Activated naive CD8-positive, alpha-beta T cell treated with anti-CD3 and anti-CD28 coated beads, Interleukin-2, amount 10 ng/mL, durations not matched to agents 7 days and 5 days (primary cell): ENCODE results near the gene ZNF541. TPM values are rescaled to one million over a fixed set of nuclear protein-coding genes. Genes with fewer than 3 reads are reported as not detected.
A peak's percentile ranks its signal among the peaks of the same experiment; 100 is the strongest.

Source experiments
- ATAC-seq: fragments of 150-1000 bp; cut with Tn5 transposase; one replicate; pipeline ENCODE4 v1.10.0; 2021; ENCODE audit warnings: low read depth, moderate library complexity
- POLR2A ChIA-PET: fragments of 350-600 bp; sonication (Branson Sonifier 250); formaldehyde crosslinking; loops from one replicate; lab custom pipeline; 2021; ENCODE audit warnings: antibody characterized with exemption; lab: Charles Lee
- DNase-seq: peaks from one replicate; pipeline ENCODE4 v3.0.0; 2021
- H3K27ac Mint-ChIP-seq: one replicate; pipeline ENCODE4 v1.8.0; 2022; ENCODE audit warnings: mild to moderate bottlenecking, mixed read lengths
- H3K27me3 Mint-ChIP-seq: one replicate; pipeline ENCODE4 v1.8.0; 2022; ENCODE audit warnings: mild to moderate bottlenecking, moderate library complexity, mixed read lengths
- H3K36me3 Mint-ChIP-seq: one replicate; pipeline ENCODE4 v1.8.0; 2021; ENCODE audit warnings: mild to moderate bottlenecking, mixed read lengths
- H3K4me1 Mint-ChIP-seq: one replicate; pipeline ENCODE4 v1.8.0; 2021; ENCODE audit warnings: mixed read lengths
- H3K4me3 Mint-ChIP-seq: one replicate; pipeline ENCODE4 v1.8.0; 2022; ENCODE audit warnings: mild to moderate bottlenecking, moderate library complexity, mixed read lengths
- H3K9me3 Mint-ChIP-seq: one replicate; pipeline ENCODE4 v1.8.0; 2021; ENCODE audit warnings: mixed read lengths
- total RNA-seq, 2 experiments: library from RNA; stranded (reverse); gene quantifications; one replicate each; pipeline ENCODE4 v1.2.3, GENCODE V29; 2021

ZNF541 gene
- total RNA-seq, 2 experiments from 2014 or later: 0.30 to 1.2 TPM

GRCh38 chr19:47549261-47549862 is 23.6 kb downstream of the ZNF541 start:
- Mint-ChIP-seq H3K27ac (no peak overlapping the region), H3K9me3 (no peaks in the 10 kb centered on the region), H3K27me3 (peaks cover 8% of the 10 kb centered on the region), H3K36me3 (no peaks in the 10 kb centered on the region), H3K4me1 (peaks cover 3% of the 10 kb centered on the region), H3K4me3 (no peak overlapping the region)
- POLR2A ChIA-PET: no interaction called here
- ATAC-seq (no peak), DNase-seq (no peak)

DNA sequence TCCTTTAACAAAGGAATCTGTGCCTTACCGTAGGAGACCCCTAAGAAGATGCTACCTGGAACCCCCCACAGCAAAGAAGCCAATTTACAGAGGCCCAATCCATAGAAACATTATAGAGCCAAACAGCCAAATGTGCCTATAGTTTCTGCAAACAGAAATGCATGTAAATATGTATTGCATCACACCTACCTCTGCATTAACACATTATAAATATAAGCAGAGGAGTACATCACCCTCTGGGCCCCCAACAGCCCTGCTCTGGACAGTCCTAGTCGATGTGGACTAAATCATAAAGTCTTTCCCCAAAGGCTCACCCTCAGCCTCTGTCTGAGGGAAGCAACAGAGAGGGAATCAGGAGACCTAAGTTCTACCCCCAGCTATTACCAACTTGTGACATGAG is 25.7 kb downstream of the ZNF541 start:
- H3K9me3 Mint-ChIP-seq: no peaks in the 10 kb centered on the region
- H3K4me3 Mint-ChIP-seq: no peak overlapping the region
- POLR2A ChIA-PET: no interaction called here
- no peak for ATAC-seq
- H3K36me3 Mint-ChIP-seq: no peaks in the 10 kb centered on the region
- H3K4me1 Mint-ChIP-seq: peaks cover 3% of the 10 kb centered on the region
- H3K27ac Mint-ChIP-seq: no peak overlapping the region
- H3K27me3 Mint-ChIP-seq: peaks cover 12% of the 10 kb centered on the region
- DNase-seq: no peak

- H3K4me1 Mint-ChIP-seq: peaks cover 16% of the 10 kb centered on the region
- no peak for ATAC-seq
- POLR2A ChIA-PET: no interaction called here
Measured at GRCh38 chr19:47545061-47545948, 27.6 kb downstream of the ZNF541 start.

DNA sequence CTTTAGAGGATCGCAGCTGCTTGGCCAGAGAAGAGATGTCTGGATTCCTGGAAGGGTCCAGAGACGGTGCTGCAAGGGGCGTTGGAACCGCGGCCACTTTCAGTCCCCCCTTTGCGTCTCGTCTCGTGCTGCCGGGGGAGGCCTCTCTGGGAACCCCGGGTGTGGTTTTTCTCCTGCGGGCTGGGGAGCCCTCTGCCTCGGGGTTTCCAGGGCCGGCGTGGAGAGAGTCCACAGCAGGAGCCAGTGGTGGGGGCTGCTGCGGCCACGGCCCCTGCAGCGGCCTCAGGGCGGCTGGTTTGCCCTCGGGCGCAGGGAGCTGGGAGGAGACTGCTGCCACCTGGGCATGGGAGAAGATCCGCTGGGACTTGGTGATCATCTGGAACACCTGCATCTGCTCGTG is 28.5 kb downstream of the ZNF541 start:
- Mint-ChIP-seq H3K27ac (no peak overlapping the region), H3K36me3 (no peaks in the 10 kb centered on the region), H3K27me3 (peaks cover 12% of the 10 kb centered on the region), H3K4me1 (peaks cover 15% of the 10 kb centered on the region), H3K4me3 (no peak overlapping the region), H3K9me3 (no peaks in the 10 kb centered on the region)
- ATAC-seq: no peak
- POLR2A ChIA-PET: no interaction called here
- DNase-seq: no peak

More at GRCh38 chr19:47545061-47545948, 27.6 kb downstream of the ZNF541 start:
- no peak for DNase-seq
- H3K9me3 Mint-ChIP-seq: no peaks in the 10 kb centered on the region
- H3K4me3 Mint-ChIP-seq: no peak overlapping the region
- H3K27ac Mint-ChIP-seq: no peak overlapping the region
- H3K27me3 Mint-ChIP-seq: peaks cover 12% of the 10 kb centered on the region
- no peaks in the 10 kb centered on the region for H3K36me3 Mint-ChIP-seq

- DNase-seq: no peak
Measured at GRCh38 chr19:47544075-47544474, 28.9 kb downstream of the ZNF541 start.

DNA sequence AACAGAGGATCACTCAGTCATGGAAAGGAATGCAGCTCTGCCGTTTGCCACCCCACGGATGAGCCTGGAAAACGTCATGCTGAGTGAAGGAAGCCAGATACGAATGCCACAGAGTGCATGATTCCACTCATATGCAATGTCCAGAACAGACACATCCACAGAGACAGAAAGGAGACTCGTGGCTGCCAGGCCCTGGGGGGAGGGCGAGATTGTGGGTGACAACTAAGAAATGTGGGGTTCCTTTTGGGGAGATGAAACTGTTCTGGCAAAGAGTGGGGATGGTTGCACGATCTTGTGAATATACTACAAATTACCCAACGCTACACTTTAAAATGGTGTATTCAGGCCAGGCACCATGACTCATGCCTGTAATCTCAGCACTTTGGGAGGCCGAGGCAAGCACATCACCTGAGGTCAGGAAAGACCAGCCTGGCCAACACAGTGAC is 30.9 kb downstream of the ZNF541 start:
- no peak overlapping the region for H3K4me3 Mint-ChIP-seq

More at GRCh38 chr19:47544075-47544474, 28.9 kb downstream of the ZNF541 start:
- Mint-ChIP-seq H3K27ac (no peak overlapping the region), H3K4me3 (no peak overlapping the region), H3K4me1 (peaks cover 15% of the 10 kb centered on the region), H3K9me3 (no peaks in the 10 kb centered on the region), H3K27me3 (peaks cover 12% of the 10 kb centered on the region), H3K36me3 (no peaks in the 10 kb centered on the region)
- ATAC-seq: no peak
- POLR2A ChIA-PET: no interaction called here

GRCh38 chr19:47541518-47541917 is 31.4 kb downstream of the ZNF541 start:
- Mint-ChIP-seq H3K27me3 (peaks cover 9% of the 10 kb centered on the region), H3K4me3 (no peak overlapping the region), H3K36me3 (no peaks in the 10 kb centered on the region), H3K27ac (peak overlapping the region; percentile 60), H3K9me3 (no peaks in the 10 kb centered on the region), H3K4me1 (peaks cover 15% of the 10 kb centered on the region)
- ATAC-seq (peak; percentile 59), DNase-seq (no peak)
- POLR2A ChIA-PET: no interaction called here

More for the DNA sequence above, 30.9 kb downstream of the ZNF541 start:
- POLR2A ChIA-PET: no interaction called here
- Mint-ChIP-seq H3K36me3 (no peaks in the 10 kb centered on the region), H3K9me3 (no peaks in the 10 kb centered on the region), H3K4me1 (peaks cover 15% of the 10 kb centered on the region), H3K27ac (peak overlapping the region; percentile 60), H3K27me3 (peaks cover 13% of the 10 kb centered on the region)
- ATAC-seq (no peak), DNase-seq (no peak)

- ATAC-seq: no peak
- H3K27me3 Mint-ChIP-seq: peaks cover 9% of the 10 kb centered on the region
- no peaks in the 10 kb centered on the region for H3K36me3 Mint-ChIP-seq
- no peak overlapping the region for H3K4me3 Mint-ChIP-seq
- no peaks in the 10 kb centered on the region for H3K9me3 Mint-ChIP-seq
- H3K27ac Mint-ChIP-seq: peak overlapping the region; percentile 44
- POLR2A ChIA-PET: interaction anchor here (0.7 kb wide), 1 partner anchor 18 kb away, joined by 3 read pairs; no protein-coding TSS in a partner anchor
- H3K4me1 Mint-ChIP-seq: peaks cover 15% of the 10 kb centered on the region
- DNase-seq: no peak
Measured at GRCh38 chr19:47540748-47541147, 32.2 kb downstream of the ZNF541 start.

DNA sequence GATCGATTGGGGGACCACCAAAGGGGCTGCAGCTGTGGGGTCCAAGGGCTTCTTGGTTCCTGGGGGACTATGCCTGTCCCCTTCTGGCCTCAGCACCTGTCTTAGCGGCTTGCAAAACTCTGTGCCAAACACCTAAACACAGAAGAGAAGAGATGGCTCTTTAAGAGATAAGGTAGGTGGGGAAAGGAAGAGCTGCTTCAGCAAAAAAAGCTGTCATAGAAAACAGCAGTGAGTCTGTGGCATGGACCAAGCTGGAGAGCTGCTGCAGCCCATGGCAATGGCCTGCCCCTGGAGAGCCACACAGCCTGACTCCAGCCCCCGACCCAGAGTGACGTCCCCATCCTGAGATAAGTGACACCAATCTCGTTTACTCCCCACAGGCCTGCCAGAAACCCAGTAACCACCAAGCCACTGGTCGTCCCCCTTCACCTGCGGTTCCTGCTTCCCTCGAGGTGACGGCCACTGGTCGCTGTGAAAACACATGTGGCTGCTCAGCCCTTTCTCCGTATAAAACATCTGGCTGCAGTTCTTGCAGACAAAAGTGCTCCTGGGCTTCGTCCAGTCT is 33.1 kb downstream of the ZNF541 start:
- no peak for ATAC-seq
- Mint-ChIP-seq H3K27ac (peak overlapping the region; percentile 37), H3K4me3 (peak overlapping the region; percentile 42), H3K27me3 (peaks cover 9% of the 10 kb centered on the region), H3K4me1 (peaks cover 15% of the 10 kb centered on the region), H3K9me3 (no peaks in the 10 kb centered on the region), H3K36me3 (no peaks in the 10 kb centered on the region)
- no peak for DNase-seq
- POLR2A ChIA-PET: no interaction called here

DNA sequence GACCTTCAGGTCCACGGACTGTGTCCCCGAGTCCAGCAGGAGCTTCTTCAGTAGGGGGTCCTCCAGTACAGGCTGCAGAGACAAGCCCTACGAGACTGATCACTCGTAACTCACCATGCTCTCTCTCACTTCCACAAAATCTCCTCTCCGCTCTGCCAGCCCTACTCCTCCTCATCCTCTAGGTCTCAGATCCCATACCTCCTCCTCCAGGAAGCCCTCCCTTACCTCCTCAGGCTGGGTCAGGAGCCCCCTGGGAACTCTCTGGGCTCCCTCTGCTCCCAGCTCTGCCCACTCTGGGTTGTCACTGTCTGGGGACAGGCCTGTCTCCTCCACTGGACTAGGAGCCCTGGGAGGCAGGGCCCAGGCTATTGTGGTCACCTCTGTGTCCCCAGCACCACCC is 34.1 kb downstream of the ZNF541 start:
- H3K4me1 Mint-ChIP-seq: peaks cover 15% of the 10 kb centered on the region
- no peak for ATAC-seq
- POLR2A ChIA-PET: no interaction called here
- no peaks in the 10 kb centered on the region for H3K36me3 Mint-ChIP-seq
- no peak overlapping the region for H3K27ac Mint-ChIP-seq
- DNase-seq: no peak
- H3K4me3 Mint-ChIP-seq: no peak overlapping the region
- peaks cover 6% of the 10 kb centered on the region for H3K27me3 Mint-ChIP-seq
- H3K9me3 Mint-ChIP-seq: no peaks in the 10 kb centered on the region

GRCh38 chr19:47537493-47537892 is 35.5 kb downstream of the ZNF541 start:
- no peak overlapping the region for H3K27ac Mint-ChIP-seq
- POLR2A ChIA-PET: no interaction called here
- H3K36me3 Mint-ChIP-seq: no peaks in the 10 kb centered on the region
- H3K4me1 Mint-ChIP-seq: peaks cover 15% of the 10 kb centered on the region
- H3K4me3 Mint-ChIP-seq: no peak overlapping the region
- peaks cover 5% of the 10 kb centered on the region for H3K27me3 Mint-ChIP-seq
- ATAC-seq (no peak), DNase-seq (no peak)
- H3K9me3 Mint-ChIP-seq: no peaks in the 10 kb centered on the region

GRCh38 chr19:47534628-47535027 is 38.3 kb downstream of the ZNF541 start:
- Mint-ChIP-seq H3K4me1 (no peaks in the 10 kb centered on the region), H3K27ac (no peak overlapping the region), H3K36me3 (no peaks in the 10 kb centered on the region), H3K9me3 (no peaks in the 10 kb centered on the region), H3K4me3 (no peak overlapping the region), H3K27me3 (peaks cover 7% of the 10 kb centered on the region)
- POLR2A ChIA-PET: no interaction called here
- ATAC-seq (no peak), DNase-seq (no peak)

GRCh38 chr19:47531640-47532387 is 41.1 kb downstream of the ZNF541 start:
- peaks cover 3% of the 10 kb centered on the region for H3K27me3 Mint-ChIP-seq
- H3K4me3 Mint-ChIP-seq: no peak overlapping the region
- no peak for ATAC-seq
- POLR2A ChIA-PET: interaction anchor here (0.7 kb wide), 1 partner anchor 68 kb away, joined by 4 read pairs; no protein-coding TSS in a partner anchor
- no peaks in the 10 kb centered on the region for H3K9me3 Mint-ChIP-seq
- no peaks in the 10 kb centered on the region for H3K36me3 Mint-ChIP-seq
- no peaks in the 10 kb centered on the region for H3K4me1 Mint-ChIP-seq
- no peak for DNase-seq
- H3K27ac Mint-ChIP-seq: no peak overlapping the region
